ENCODE measurements around the gene COLEC12.
A peak's percentile ranks its signal among the peaks of the same experiment; 100 is the strongest.
"Not testable (repeated sequence)": the region's sequence is repeated elsewhere in the genome, so short reads cannot be mapped to it uniquely, and the experiment has no call there.

COLEC12 gene

DNA sequence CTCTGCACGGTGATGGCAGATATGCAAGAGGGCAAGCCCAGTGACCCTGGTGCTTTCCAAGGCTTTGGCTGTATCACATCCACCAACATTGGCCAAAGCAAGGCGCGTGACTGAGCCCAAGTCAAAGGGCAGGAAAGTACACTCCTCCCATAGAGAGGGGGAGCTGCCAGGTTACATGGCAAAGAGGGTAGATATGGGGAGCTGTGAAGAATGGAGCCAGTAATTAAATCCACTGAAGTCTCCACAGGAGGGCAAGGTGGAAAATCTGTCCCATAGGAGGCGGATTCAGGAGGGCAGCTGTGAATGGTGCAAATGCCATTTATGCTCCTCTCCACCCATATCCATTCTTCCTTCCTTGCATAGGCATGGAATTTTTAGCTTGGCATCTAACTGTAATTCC lies 188.1 kb downstream of the COLEC12 start:
- no peak for DNase-seq

DNA sequence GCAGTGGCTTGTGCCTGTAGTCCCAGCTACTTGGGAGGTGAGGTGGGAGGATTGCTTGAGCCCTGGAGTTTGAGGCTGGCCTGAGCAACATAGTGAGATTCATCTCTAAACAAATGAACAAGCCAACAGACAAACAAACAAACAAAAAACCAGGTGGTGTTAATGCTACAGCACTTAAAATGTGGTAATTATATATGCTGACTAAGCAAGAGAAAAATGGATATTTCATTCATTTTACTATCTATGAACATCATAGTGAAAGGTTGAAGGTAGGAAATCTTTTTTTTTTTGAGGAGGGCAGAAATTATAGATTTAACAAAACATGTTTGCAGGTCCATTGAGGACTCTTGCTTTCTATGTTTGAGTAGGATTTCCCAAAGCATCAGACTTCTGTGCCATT lies 190.5 kb downstream of the COLEC12 start:
- no peak for DNase-seq

- DNase-seq: not testable (repeated sequence)
Observed at GRCh38 chr18:308086-308485, 192.4 kb downstream of the COLEC12 start.

GRCh38 chr18:306608-307255 lies 193.8 kb downstream of the COLEC12 start:
- no peak for DNase-seq

GRCh38 chr18:305003-305501 lies 195.4 kb downstream of the COLEC12 start:
- no peak for DNase-seq

DNA sequence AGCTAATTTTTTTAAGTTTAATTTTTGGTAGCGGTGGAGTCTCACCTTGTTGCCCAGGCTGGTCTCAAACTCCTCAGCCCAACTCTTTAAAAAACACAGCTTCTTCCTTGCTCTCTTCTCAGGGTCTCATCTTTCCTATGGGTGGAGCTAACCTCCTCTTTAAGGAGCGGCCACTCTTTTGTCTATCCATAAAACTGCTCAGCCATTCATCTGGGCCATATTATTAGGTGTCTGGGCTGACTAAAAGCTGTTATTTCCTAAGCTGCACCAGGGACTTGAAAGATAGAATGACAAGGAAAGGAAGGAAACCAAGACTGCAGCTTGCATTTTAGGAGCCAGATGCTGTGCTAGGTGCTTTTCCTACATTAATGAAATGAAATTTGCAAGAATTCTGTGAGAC lies 196.9 kb downstream of the COLEC12 start:
- no peak for DNase-seq

- no peak for DNase-seq
Observed at GRCh38 chr18:303011-303410, 197.5 kb downstream of the COLEC12 start.

DNA sequence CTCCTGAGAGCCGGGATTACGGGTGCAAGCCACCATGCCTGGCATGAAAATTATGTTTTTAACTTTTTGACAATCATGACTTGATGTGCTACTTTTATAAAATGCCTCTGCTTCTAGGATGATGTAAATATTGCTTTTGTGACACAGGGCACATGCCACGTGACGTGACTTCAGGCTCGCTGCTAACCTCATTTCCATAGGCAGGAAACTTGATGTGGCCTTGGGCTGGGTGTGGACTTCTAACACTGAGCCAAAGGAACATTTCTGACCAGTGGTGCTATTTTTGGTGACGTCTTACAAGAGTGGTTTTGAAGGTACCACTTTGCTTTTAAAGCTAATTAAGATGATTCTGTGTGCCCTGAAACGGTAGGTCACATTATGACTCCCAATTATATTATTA lies 198.4 kb downstream of the COLEC12 start:
- DNase-seq: no peak

DNA sequence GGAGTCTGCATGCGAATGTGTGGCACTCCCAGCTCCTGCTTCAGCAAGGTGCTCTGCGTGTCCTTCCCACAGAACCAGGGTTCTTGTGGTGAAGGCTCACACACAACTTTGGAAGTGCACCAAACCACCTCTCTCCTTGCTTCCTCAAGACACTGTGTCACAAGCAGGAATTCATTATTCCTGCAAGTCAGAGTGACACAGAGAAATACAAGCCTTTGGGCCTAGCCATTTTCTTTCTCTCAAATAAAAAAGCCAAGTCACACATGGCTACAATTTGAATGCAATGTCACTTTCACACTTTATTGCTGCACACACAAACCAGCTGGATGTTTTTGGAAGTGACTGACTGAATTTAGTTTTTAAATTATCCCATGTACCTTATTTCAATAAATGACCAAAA lies 202.6 kb downstream of the COLEC12 start:
- no peak for DNase-seq

- no peak for DNase-seq
Observed at GRCh38 chr18:295756-296490, 204.6 kb downstream of the COLEC12 start.

GRCh38 chr18:294566-294965 lies 205.9 kb downstream of the COLEC12 start:
- DNase-seq: no peak

DNA sequence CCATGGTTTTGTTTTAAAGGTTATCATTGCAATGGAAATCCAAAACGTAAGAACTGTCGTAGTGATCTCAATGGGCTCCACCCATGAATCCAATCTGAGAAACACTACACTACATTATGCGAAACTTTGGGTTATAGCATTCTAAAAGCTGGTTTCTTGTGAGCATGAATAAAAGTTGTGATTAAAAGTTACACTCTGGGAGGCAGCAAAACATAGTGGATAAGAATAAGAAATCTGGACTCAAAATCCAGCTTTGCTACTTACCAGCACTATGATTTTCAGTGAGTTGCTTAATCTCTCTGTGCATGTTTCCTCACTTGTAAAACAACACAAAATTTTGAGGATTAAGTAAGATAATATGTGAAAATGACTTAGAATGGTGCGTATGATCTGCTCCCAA lies 207.0 kb downstream of the COLEC12 start:
- DNase-seq: no peak

GRCh38 chr18:292271-292670 lies 208.2 kb downstream of the COLEC12 start:
- DNase-seq: no peak

DNA sequence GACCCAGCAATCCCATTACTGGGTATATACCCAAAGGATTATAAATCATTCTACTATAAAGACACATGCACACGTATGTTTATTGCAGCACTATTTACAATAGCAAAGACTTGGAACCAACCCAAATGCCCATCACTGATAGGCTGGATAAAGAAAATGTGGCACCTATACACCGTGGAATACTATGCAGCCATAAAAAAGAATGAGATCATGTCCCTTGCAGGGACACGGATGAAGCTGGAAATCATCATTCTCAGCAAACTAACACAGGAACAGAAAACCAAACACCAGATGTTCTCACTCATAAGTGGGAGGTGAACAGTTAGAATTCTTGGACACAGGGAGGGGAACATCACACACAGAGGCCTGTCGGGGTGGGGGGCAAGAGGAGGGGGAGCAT lies 210.5 kb downstream of the COLEC12 start:
- DNase-seq: not testable (repeated sequence)

- no peak for DNase-seq
Observed at GRCh38 chr18:289026-289425, 211.5 kb downstream of the COLEC12 start.

GRCh38 chr18:286515-287310 lies 213.8 kb downstream of the COLEC12 start:
- peak; percentile 11 for DNase-seq

DNA sequence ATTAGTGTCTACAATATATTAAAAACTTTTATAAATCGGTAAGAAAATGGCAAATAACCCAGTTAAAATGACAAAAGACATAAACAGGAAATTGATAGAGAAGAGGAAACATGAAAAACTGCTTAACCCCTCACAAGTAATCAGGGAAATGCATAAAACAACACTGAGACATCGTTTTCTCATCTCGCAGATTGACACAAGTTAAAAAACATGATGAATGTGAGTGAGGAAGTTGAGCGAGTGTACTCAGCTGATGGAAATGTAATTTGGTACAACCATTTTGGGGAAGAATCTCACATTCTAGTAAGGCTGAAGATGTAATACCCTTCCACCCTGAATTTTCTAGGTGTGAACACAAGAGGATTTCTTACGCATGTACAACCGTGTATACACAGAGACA lies 214.7 kb downstream of the COLEC12 start:
- no peak for DNase-seq

DNA sequence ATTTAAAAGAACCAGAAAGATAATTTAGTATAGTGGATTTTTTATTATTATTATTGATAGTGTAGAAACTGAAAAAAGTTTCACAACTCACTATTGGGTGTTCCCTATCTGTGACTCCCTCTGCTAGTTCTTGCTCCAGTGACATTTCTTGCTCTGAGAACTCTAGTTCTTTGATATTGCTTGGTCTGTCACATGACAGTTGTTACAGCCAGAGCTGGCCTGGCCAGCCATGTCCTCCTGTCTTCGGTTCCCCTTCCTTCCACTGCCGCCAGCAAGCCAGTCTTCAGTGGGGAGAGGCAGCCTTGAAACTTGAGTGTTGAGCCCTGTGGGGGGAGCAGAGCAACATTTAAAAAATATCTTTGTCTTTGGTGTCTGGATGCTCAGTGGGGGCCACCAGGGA lies 225.0 kb downstream of the COLEC12 start:
- no peak for DNase-seq

- peak; percentile 45 for DNase-seq
Observed at GRCh38 chr18:274313-274712, 226.2 kb downstream of the COLEC12 start.

DNA sequence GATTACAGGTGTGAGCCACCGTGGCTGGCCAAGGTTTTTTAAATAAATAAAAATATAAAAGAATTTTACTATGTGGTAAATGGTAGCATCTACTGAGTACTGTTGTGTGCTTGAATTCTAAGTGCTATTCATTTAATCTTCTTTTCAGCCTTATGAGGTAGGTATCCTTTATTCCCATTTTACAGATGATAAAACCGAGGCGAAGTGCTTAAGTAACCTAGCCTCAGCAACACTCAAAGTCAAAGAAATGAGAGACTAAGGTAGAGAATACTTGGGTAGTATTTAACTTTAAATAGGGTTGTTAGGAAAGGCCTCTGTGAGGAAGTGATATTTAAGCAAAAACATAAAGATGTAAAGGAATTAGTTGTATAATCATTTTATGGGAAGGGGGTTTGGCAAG lies 227.0 kb downstream of the COLEC12 start:
- DNase-seq: no peak

DNA sequence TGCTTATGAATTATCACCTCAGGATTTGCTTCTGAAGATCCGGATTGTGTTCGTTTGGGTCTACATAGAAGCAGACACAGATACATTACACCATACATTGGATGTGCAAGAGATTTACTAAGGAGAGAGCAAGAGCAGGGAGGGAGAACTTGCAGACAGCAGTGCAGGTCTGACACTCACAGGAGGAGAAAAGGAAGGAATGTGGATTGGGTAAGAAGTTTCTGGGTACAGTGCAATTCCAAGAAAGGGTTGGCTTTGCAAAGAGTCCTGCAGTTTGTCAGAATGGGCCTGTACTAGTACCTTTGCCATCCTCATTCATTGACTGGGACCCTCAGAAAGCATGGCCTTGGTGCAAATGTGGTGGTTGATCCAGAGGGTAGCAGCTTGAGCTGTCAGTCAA lies 227.9 kb downstream of the COLEC12 start:
- no peak for DNase-seq

- DNase-seq: no peak
Observed at GRCh38 chr18:269480-270095, 230.9 kb downstream of the COLEC12 start.

Measured in DMS79 treated with DMSO at 0.1 percent for 48 hours (cell line).